ENCODE results near the gene EPB41L4A. TPM values are rescaled to one million over a fixed set of nuclear protein-coding genes. Genes with fewer than 3 reads are reported as not detected.
"Not testable (repeated sequence)": the region's sequence is repeated elsewhere in the genome, so short reads cannot be mapped to it uniquely, and the experiment has no call there.

The EPB41L4A gene, protein sequence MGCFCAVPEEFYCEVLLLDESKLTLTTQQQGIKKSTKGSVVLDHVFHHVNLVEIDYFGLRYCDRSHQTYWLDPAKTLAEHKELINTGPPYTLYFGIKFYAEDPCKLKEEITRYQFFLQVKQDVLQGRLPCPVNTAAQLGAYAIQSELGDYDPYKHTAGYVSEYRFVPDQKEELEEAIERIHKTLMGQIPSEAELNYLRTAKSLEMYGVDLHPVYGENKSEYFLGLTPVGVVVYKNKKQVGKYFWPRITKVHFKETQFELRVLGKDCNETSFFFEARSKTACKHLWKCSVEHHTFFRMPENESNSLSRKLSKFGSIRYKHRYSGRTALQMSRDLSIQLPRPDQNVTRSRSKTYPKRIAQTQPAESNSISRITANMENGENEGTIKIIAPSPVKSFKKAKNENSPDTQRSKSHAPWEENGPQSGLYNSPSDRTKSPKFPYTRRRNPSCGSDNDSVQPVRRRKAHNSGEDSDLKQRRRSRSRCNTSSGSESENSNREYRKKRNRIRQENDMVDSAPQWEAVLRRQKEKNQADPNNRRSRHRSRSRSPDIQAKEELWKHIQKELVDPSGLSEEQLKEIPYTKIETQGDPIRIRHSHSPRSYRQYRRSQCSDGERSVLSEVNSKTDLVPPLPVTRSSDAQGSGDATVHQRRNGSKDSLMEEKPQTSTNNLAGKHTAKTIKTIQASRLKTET
- 4.9 and 7.4 TPM in 2 replicates for polyA plus RNA-seq
- 35.1 and 44.5 TPM in 2 replicates for polyA minus RNA-seq

DNA sequence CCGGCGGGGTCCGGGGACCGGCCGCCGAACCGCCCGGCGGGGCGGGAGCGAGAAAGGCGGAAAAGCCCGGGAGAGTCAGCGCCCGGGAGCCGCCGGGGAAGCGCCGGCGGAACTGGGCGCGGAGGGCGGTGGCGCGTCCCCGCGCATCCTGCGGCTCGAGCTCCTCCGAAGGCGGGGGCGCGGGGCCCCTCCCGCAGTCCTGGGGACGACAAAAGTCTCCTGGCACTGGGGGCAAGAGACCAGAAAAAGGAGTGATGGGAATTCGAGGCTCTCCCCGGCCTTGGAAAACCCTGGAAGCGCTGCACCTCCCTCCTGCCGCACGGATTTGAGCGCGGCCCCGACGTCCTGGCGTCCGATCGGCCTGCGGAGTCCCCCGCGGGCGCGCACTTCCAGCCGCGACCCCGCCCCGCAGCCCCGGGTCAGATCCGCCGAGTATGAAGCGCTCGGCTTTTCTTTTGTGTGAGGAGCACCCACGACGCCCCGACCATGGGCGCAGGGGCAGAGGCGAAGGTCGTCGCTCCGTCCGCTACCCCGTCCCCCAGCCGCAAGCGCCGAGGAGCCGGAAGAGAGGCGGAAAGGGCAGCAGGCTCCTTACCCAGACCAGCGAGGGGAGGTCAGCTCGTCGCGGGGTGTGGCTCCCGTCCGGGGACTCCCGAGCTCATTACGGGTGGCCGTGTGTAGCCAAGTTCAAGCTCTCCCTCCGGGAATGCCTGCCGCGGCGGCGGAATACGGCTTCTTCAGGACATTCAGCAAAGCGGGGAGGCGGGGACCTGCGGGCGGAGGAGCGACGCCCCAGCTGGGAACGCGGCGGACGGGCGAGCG, at the start of gene EPB41L4A:
Gene EPB41L4A (minus strand): TSS at position 114 of the 822 bp plus-strand sequence. CDS start 238 bp downstream, outside the sequence.
- Histone ChIP-seq H3K27ac (ENCODE audit: low read length) (no peak within 1 kb of the TSS), H3K9me3 (ENCODE audit: low read length) (no peaks in the 10 kb centered on the region), H3K9ac (ENCODE audit: low read length) (peak within 1 kb of the TSS; percentile 62), H3K36me3 (ENCODE audit: insufficient read depth, low read length) (no peaks in the 10 kb centered on the region), H3K9me2 (ENCODE audit: insufficient read depth, low read length) (no peaks in the 10 kb centered on the region), H3K4me3 (ENCODE audit: low read length) (peak within 1 kb of the TSS; percentile 88), H3K4me2 (ENCODE audit: low read length) (peak within 1 kb of the TSS; percentile 59), H3F3A (ENCODE audit: insufficient read depth, low read length, poor library complexity, severe bottlenecking) (peaks cover 3% of the 10 kb centered on the region), H3K79me2 (replicated peaks; ENCODE audit: insufficient read depth, low read length) (peaks cover 11% of the 10 kb centered on the region), H4K20me1 (ENCODE audit: insufficient read depth) (no peaks in the 10 kb centered on the region), H2AFZ (ENCODE audit: low read depth, low read length) (peak within 1 kb of the TSS; percentile 47), H3K27me3 (ENCODE audit: insufficient read depth, low read depth, low read length) (peaks cover 20% of the 10 kb centered on the region)
- TF ChIP-seq, protein P1, sequence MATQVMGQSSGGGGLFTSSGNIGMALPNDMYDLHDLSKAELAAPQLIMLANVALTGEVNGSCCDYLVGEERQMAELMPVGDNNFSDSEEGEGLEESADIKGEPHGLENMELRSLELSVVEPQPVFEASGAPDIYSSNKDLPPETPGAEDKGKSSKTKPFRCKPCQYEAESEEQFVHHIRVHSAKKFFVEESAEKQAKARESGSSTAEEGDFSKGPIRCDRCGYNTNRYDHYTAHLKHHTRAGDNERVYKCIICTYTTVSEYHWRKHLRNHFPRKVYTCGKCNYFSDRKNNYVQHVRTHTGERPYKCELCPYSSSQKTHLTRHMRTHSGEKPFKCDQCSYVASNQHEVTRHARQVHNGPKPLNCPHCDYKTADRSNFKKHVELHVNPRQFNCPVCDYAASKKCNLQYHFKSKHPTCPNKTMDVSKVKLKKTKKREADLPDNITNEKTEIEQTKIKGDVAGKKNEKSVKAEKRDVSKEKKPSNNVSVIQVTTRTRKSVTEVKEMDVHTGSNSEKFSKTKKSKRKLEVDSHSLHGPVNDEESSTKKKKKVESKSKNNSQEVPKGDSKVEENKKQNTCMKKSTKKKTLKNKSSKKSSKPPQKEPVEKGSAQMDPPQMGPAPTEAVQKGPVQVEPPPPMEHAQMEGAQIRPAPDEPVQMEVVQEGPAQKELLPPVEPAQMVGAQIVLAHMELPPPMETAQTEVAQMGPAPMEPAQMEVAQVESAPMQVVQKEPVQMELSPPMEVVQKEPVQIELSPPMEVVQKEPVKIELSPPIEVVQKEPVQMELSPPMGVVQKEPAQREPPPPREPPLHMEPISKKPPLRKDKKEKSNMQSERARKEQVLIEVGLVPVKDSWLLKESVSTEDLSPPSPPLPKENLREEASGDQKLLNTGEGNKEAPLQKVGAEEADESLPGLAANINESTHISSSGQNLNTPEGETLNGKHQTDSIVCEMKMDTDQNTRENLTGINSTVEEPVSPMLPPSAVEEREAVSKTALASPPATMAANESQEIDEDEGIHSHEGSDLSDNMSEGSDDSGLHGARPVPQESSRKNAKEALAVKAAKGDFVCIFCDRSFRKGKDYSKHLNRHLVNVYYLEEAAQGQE (IDR thresholded peaks at IDR 0.05; ENCODE audit: borderline replicate concordance), result peak; percentile 15
- TF ChIP-seq POLR2AphosphoS5 (IDR thresholded peaks at IDR 0.05) (peak; percentile 29), EP300 (conservative IDR thresholded peaks at IDR 0.05; ENCODE audit: poor library complexity, severe bottlenecking) (no peak), TAF1 (IDR thresholded peaks at IDR 0.05; ENCODE audit: low read depth) (peak; percentile 24)

DNA sequence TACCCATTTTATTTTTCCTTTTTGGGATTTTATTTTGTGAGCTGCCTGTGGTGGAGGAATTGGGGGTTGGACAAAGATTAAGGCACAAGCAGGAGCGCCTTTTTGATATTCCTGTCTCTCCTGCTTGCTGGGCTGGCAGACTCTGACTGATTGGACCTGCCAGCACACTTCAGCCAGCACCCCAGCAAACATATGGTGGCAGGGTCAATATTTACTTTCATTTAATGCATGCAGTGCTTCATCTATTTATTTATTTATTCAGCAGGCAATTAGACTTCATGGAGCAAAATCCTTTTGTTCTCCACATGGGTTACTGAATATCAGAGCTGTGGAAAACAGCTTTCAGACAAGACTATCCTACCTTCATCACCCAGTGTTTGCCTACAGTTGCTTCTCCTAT, 48.4 kb upstream of the EPB41L4A start:
- TF ChIP-seq RAD21 (conservative IDR thresholded peaks at IDR 0.05) (no peak), POLR2AphosphoS5 (IDR thresholded peaks at IDR 0.05) (no peak), MXI1 (conservative IDR thresholded peaks at IDR 0.05; ENCODE audit: poor library complexity, severe bottlenecking) (no peak), SMC3 (conservative IDR thresholded peaks at IDR 0.05; ENCODE audit: poor library complexity) (no peak), EP300 (conservative IDR thresholded peaks at IDR 0.05; ENCODE audit: poor library complexity, severe bottlenecking) (no peak), TAF1 (IDR thresholded peaks at IDR 0.05; ENCODE audit: low read depth) (no peak), EZH2 (IDR thresholded peaks at IDR 0.05; ENCODE audit: borderline replicate concordance, insufficient read depth, low read length, poor library complexity, severe bottlenecking) (no peak)
- TF ChIP-seq, protein P2, sequence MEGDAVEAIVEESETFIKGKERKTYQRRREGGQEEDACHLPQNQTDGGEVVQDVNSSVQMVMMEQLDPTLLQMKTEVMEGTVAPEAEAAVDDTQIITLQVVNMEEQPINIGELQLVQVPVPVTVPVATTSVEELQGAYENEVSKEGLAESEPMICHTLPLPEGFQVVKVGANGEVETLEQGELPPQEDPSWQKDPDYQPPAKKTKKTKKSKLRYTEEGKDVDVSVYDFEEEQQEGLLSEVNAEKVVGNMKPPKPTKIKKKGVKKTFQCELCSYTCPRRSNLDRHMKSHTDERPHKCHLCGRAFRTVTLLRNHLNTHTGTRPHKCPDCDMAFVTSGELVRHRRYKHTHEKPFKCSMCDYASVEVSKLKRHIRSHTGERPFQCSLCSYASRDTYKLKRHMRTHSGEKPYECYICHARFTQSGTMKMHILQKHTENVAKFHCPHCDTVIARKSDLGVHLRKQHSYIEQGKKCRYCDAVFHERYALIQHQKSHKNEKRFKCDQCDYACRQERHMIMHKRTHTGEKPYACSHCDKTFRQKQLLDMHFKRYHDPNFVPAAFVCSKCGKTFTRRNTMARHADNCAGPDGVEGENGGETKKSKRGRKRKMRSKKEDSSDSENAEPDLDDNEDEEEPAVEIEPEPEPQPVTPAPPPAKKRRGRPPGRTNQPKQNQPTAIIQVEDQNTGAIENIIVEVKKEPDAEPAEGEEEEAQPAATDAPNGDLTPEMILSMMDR (IDR thresholded peaks at IDR 0.05; ENCODE audit: poor library complexity, severe bottlenecking), result no peak
- TF ChIP-seq, protein P1 (IDR thresholded peaks at IDR 0.05; ENCODE audit: borderline replicate concordance), result no peak
- Histone ChIP-seq H3K9ac (ENCODE audit: low read length) (no peak overlapping the region), H3K4me3 (ENCODE audit: low read length) (no peak overlapping the region), H3K36me3 (ENCODE audit: insufficient read depth, low read length) (no peaks in the 10 kb centered on the region), H2AFZ (ENCODE audit: low read depth, low read length) (no peak overlapping the region), H3K9me3 (ENCODE audit: low read length) (no peaks in the 10 kb centered on the region), H3K27me3 (ENCODE audit: insufficient read depth, low read depth, low read length) (no peaks in the 10 kb centered on the region), H4K20me1 (ENCODE audit: insufficient read depth) (no peaks in the 10 kb centered on the region), H3F3A (ENCODE audit: insufficient read depth, low read length, poor library complexity, severe bottlenecking) (no peaks in the 10 kb centered on the region), H3K9me2 (ENCODE audit: insufficient read depth, low read length) (no peaks in the 10 kb centered on the region), H3K4me2 (ENCODE audit: low read length) (no peak overlapping the region), H3K79me2 (replicated peaks; ENCODE audit: insufficient read depth, low read length) (no peaks in the 10 kb centered on the region), H3K27ac (ENCODE audit: low read length) (no peak overlapping the region)

DNA sequence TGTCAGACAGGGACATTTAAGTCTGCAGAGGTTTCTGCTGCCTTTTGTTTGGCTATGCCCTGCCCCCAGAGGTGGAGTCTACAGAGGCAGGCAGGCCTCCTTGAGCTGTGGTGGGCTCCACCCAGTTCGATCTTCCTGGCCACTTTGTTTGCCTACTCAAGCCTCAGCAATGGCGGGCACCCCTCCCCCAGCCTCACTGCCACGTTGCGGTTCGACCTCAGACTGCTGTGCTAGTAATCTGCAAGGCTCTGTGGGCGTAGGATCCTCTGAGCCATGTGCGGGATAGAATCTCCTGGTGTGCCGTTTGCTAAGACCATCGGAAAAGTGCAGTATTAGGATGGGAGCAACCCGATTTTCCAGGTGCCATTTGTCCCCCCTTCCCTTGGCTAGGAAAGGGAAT, 47.2 kb upstream of the EPB41L4A start:
- not testable (repeated sequence) for H3K4me2 ChIP-seq (ENCODE audit: low read length); H4K20me1 ChIP-seq (ENCODE audit: insufficient read depth); H3K79me2 ChIP-seq (replicated peaks; ENCODE audit: insufficient read depth, low read length); H3K4me3 ChIP-seq (ENCODE audit: low read length); H3K9me3 ChIP-seq (ENCODE audit: low read length); H3K27me3 ChIP-seq (ENCODE audit: insufficient read depth, low read depth, low read length); H3K27ac ChIP-seq (ENCODE audit: low read length); H2AFZ ChIP-seq (ENCODE audit: low read depth, low read length); H3K9me2 ChIP-seq (ENCODE audit: insufficient read depth, low read length); H3K9ac ChIP-seq (ENCODE audit: low read length); H3K36me3 ChIP-seq (ENCODE audit: insufficient read depth, low read length); H3F3A ChIP-seq (ENCODE audit: insufficient read depth, low read length, poor library complexity, severe bottlenecking)

Measured in neural cell (in vitro differentiated cells).